NB4 (cell line): Measurements from ENCODE around the gene GCFC2.

Source experiments
- MYC ChIP-seq: IDR thresholded peaks from 2 replicates; pipeline ENCODE4 v1.6.1; 2011; ENCODE audit warnings: low read depth, low read length
- POLR2A ChIP-seq: IDR thresholded peaks from 2 replicates; pipeline ENCODE4 v1.6.1; 2011; ENCODE audit warnings: mild to moderate bottlenecking; ENCODE audit not compliant: insufficient read length; ENCODE audit errors: extremely low read depth
- TF ChIP-seq, protein P1 (sequence below): IDR thresholded peaks from 2 replicates; pipeline ENCODE4 v1.6.1; 2011; ENCODE audit warnings: low read depth, low read length
- TF ChIP-seq, protein P2 (sequence below): IDR thresholded peaks from one replicate; pipeline ENCODE4 v1.5.1; 2012; ENCODE audit warnings: low read depth, low read length

DNA sequence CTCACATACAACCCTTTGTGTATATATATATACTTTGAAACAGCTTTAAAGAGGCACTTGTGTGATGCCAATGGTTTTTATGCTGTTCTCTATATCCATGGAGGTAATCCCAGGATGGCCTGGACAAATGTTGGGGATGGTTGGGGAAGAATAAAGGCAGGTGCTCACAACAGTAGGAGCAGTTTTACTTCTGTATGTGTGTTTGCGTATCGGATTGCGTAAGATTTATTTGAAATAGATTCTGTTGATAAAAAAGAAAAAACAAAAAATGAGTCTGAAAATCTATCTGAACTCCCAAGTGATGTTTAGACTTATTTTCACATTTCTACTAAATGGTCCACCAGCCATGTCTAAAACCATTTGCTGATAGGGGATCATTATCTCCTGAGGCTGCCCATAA lies 34.8 kb downstream of the GCFC2 start:
- TF ChIP-seq, protein P1, sequence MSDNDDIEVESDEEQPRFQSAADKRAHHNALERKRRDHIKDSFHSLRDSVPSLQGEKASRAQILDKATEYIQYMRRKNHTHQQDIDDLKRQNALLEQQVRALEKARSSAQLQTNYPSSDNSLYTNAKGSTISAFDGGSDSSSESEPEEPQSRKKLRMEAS, result no peak
- no peak for TF ChIP-seq POLR2A
- TF ChIP-seq, protein P2, sequence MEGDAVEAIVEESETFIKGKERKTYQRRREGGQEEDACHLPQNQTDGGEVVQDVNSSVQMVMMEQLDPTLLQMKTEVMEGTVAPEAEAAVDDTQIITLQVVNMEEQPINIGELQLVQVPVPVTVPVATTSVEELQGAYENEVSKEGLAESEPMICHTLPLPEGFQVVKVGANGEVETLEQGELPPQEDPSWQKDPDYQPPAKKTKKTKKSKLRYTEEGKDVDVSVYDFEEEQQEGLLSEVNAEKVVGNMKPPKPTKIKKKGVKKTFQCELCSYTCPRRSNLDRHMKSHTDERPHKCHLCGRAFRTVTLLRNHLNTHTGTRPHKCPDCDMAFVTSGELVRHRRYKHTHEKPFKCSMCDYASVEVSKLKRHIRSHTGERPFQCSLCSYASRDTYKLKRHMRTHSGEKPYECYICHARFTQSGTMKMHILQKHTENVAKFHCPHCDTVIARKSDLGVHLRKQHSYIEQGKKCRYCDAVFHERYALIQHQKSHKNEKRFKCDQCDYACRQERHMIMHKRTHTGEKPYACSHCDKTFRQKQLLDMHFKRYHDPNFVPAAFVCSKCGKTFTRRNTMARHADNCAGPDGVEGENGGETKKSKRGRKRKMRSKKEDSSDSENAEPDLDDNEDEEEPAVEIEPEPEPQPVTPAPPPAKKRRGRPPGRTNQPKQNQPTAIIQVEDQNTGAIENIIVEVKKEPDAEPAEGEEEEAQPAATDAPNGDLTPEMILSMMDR, result no peak
- TF ChIP-seq MYC, result no peak
